Measurements from ENCODE around the gene SLC17A5.
A peak's percentile ranks its signal among the peaks of the same experiment; 100 is the strongest.

DNA sequence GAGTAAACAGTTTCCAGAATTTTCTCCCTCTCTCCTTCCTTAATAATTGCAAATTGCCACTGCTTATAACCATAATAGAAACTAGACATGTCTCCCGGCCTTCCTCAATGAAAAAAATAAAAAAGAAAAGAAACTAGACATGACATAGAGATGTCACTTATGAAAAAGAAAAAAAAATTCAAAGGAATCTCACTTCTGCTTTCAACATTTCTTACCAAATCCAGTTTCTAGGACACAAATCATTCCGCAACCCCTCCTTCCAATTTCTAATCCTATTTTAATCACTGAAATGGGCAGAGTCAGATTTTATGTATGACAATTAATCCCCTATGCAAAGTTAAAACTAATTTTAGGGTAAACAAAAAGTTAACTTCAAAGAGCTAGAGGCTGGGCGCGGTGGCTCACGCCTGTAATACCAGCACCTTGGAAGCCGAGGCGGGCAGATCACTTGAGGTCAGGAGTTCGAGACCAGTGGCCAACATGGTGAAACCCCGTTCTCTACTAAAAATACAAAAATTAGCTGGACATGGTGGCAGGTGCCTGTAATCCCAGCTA, 92.9 kb downstream of the SLC17A5 start:
- TF ChIP-seq RFX5 (IDR thresholded peaks at IDR 0.05; ENCODE audit: low read depth, low read length) (no peak), TBL1XR1 (IDR thresholded peaks at IDR 0.05; ENCODE audit: low read depth, low read length) (peak; percentile 8; the same call in 1 of the 2 replicates), DPF2 (IDR thresholded peaks at IDR 0.05) (peak; percentile 76), TCF12 (IDR thresholded peaks at IDR 0.05; ENCODE audit: low read depth, low read length) (no peak), KDM1A (IDR thresholded peaks at IDR 0.05; ENCODE audit: borderline replicate concordance) (no peak), SP1 (IDR thresholded peaks at IDR 0.05; ENCODE audit: low read depth, low read length) (no peak), CHD4 (IDR thresholded peaks at IDR 0.05) (0 out of 2 replicates have a peak, but pooled peaks have one; percentile 73), POLR2A (IDR thresholded peaks at IDR 0.05; ENCODE audit: low read depth, low read length) (no peak)
- TF ChIP-seq, protein P1, sequence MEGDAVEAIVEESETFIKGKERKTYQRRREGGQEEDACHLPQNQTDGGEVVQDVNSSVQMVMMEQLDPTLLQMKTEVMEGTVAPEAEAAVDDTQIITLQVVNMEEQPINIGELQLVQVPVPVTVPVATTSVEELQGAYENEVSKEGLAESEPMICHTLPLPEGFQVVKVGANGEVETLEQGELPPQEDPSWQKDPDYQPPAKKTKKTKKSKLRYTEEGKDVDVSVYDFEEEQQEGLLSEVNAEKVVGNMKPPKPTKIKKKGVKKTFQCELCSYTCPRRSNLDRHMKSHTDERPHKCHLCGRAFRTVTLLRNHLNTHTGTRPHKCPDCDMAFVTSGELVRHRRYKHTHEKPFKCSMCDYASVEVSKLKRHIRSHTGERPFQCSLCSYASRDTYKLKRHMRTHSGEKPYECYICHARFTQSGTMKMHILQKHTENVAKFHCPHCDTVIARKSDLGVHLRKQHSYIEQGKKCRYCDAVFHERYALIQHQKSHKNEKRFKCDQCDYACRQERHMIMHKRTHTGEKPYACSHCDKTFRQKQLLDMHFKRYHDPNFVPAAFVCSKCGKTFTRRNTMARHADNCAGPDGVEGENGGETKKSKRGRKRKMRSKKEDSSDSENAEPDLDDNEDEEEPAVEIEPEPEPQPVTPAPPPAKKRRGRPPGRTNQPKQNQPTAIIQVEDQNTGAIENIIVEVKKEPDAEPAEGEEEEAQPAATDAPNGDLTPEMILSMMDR (IDR thresholded peaks at IDR 0.05 in 2 of 3, conservative IDR thresholded peaks at IDR 0.05 in 1 of 3; ENCODE audit: control insufficient read depth in 2 of 3, extremely low read depth in 1 of 3, insufficient read depth in 1 of 3, low read depth in 3 of 3, low read length in 3 of 3) = no peak
